GM19467 (cell line): Measurements from ENCODE around the gene RTBDN.
"Not testable (repeated sequence)": the region's sequence is repeated elsewhere in the genome, so short reads cannot be mapped to it uniquely, and the experiment has no call there.

Source experiments
- ATAC-seq: cut with Tn5 transposase; IDR thresholded peaks from one replicate; pipeline ENCODE4 v1.9.1; 2021; ENCODE audit warnings: mild to moderate bottlenecking, moderate library complexity; ENCODE audit not compliant: unreplicated experiment

RTBDN gene

DNA sequence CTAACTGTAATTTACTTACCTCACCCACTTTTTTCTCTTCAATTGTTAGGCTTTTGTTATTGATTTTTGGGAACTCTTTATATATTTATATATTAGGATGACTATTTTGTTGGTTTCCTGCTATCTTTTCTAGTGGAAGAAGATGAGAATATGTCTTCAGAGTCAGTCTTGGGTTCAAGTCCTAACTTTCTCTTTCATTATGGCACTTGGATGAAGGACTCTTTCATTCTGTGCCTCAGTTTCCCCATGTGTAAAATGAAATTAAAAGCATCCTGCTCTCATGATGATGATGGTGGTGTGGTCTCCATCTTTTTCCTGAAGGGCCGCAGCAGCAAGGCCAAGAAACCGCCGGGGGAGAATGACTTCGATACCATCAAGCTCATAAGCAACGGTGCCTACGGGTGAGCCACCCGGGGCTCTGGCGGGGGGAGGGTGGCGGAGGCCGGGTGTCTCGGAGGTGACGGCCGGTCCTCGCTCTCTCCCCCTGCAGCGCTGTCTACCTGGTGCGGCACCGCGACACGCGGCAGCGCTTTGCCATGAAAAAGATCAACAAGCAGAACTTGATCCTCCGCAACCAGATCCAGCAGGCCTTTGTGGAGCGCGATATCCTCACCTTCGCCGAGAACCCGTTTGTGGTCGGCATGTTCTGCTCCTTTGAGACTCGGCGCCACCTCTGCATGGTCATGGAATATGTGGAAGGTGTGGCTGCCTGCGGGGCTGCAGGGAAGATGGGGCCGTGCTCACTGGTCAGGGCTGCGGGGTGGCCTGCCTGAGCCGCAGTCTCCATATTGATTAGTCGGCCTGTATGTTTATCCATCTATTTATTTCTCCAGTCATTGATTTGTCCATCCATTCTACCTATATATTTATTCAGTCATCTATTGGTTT is 23.9 kb upstream of the RTBDN start:
- ATAC-seq: no peak

DNA sequence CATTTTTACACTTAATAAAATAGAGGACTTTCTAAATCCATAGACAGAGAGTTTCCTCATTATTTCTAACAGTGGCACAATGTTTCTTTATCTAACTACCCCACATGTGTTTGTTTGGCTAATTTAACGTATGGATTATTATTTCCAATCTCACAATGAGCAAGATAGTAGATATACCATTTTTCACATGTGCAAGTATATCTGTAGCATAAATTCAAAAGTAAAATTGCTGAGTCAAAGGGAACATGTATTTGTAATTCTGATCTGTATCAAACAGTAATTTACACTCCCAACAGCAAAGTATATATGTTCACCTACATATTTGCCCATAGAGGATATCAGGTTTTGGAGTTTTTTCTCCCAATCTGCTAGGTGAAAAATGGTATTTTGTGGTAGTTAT is 22.3 kb upstream of the RTBDN start:
- no peak for ATAC-seq

DNA sequence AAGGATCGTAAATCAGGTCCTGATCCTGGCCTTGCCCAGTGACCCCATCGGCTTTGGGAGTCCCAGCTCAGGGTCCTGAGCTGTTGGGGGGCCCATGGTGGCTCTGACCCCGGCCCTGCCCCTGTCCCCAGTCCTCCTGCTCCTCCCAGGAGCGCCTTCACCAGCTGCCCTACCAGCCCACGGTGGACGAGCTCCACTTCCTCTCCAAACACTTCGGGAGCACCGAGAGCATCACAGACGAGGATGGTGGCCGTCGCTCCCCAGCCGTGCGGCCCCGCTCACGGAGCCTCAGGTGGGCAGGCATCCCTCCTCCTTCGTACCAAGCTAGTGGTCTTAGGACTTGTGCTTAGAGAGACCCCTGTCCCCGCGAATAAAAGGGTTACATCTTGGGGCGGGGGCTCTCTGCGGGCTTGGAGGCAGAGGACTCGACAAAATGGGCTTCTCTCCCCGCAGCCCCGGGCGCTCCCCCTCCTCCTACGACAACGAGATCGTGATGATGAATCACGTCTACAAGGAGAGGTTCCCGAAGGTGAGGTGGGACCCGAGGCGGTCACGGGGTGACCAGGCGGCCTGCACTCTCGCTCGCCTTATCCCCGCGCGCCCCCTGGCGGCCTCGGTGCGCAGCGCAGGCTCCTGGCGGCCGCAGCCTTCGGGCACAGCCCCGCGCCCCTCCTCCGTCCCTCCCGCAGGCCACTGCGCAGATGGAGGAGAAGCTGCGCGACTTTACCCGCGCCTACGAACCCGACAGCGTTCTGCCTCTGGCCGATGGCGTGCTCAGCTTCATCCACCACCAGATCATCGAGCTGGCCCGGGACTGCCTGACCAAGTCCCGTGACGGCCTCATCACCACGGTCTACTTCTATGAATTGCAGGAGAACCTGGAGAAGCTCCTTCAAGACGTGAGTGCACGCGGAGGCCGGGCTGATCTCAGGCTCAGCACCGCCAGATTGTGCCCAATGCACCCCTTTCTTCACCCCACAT is 13.1 kb upstream of the RTBDN start:
- ATAC-seq: peak; percentile 50

DNA sequence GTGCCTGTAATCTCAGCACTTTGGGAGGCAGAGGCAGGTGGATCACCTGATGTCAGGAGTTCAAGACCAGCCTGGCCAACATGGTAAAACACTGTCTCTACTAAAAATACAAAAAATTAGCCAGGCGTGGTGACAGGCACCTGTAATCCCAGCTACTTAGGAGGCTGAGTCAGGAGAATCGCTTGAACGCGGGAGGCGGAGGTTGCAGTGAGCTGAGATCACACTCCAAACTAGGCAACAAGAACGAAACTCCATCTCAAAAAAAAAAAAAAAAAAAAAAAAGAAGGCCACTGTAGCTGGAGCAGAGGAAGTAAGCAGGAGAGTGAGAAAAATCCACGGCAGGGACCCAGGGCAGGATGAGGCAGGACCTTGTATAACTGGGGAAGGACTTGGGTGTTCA is 12.2 kb upstream of the RTBDN start:
- ATAC-seq: not testable (repeated sequence)

DNA sequence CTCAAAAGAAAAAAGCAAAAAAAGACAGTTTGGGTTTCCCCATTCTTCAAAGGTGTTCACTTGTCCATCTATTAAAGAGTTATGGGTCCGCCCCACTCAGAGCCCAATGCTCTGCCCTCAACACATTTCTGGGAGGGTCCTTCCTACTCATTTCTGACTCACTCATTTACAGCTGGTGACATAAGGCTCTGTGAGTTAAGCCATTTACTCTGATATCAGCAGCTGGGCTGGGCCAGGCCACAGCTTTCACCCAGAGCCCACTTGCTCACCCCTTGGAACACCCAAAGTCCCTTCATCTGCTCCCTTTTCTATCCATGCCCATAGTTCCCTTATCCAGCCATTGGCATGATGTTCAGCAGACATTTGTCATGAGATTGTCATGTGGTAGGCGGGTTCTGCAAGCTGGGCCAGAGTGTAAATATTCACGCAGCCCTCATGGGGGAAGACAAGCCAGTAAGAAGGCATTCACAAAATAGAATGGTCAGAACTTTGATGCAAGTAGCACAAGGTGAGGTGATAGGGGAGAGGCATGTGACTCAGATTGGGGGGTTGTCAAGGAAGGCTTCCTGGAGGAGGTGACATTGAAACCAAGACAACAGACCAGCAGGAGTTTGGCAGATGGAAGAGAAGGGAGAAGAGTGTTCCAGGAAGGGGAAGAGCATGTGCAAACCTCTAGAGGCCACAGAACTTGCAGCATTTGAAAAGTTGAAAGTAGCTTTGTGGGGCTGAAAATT is 9.8 kb upstream of the RTBDN start:
- ATAC-seq: no peak

DNA sequence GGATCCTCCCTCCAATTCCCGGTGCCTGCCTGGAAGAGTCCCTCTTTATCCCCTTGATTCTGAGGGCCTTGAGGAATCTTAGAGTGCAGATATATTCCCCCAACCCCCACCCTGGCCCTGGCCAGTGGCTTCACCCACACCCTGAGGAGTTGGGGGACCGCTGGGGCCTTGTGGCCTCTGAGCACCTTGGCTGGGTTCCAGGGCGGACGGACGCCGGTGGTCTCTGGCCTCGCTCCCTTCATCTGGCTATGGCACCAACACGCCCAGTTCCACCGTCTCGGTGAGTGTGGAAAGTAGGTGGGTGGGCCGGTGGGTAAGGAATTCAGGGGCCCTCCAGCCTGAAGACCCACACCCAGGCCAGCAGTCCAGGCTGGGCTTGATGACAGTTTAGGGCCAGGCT is 8.9 kb upstream of the RTBDN start:
- no peak for ATAC-seq

DNA sequence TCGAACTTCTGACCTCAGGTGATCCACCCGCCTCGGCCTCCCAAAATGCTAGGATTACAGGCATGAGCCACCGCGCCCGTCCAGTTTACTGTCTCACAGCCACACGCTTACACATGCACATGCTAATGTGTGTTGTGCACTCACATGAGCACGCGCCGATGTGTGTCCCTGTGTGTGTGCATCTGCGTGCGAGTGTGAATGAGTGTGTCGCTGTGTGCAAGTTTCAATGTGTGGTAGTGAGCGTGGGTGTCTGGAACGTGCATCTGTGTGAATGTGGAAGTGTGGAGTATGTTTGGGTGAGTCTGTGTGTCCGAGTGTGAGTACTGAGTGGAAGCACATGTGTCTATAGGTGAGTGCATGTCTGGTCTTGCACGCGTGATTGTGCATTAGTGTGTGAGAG is 8.1 kb upstream of the RTBDN start:
- ATAC-seq: no peak

DNA sequence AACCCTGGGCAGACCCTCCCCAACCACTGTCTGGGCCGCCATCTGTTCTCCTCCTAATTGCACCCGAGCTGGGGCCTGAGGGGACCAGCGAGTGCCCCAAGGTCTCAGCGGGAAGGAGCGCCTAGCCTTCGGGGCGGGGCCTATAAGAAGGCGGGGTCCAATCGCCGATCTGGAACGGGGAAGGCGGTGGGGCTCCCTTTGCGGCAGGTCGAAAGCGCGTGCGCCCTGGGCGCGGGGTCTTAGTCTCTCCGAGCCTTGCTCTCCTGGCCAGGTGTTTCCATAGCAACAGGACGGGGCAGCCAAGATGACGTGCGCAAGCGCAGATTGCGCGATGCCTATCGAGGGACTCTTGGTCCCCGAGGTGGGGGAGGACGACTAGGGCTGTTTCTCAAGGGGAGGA is 6.7 kb upstream of the RTBDN start:
- no peak for ATAC-seq

DNA sequence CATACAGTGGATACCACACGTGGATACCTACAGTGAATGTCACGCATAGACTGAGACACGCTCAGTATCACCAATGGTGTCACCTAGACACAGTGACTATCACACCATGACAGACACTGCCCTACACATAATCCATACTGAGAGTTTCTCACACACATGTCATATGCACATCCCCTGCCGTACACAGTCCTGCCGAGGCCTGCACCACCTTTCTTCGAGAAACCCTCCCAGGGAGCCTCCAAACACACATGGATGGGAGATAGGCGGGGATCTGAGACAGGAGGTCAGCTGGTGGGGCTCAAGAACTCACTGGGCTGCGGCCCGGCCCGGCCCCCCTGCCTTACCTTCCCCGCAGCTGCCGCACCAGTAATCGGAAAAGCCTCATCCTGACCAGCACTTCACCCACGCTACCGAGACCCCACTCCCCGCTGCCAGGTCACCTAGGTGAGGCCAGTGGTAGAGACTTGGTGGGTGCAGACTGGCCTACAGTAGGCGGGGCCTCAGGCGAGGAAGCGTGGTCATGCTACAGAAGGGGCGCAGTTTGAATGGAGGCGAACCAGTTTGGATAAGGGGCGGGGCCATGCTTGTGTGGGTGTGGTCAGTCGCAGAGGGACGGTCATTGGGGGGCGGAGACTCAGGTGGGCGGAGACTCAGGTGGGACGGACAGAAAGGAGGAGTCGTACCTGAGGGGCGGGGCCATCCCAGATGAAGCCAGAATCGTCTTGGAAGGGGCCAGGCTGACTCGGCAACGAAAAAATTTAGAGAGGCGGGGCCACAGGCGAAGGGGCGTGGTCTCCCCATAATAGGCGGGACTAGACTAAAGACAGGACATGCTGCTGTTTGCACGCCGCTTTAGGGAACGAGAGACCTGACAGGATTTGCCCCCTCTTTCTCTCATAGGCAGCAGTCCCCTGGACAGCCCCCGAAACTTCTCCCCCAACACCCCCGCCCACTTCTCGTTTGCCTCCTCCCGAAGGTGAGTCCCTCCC is 6.0 kb upstream of the RTBDN start:
- no peak for ATAC-seq

DNA sequence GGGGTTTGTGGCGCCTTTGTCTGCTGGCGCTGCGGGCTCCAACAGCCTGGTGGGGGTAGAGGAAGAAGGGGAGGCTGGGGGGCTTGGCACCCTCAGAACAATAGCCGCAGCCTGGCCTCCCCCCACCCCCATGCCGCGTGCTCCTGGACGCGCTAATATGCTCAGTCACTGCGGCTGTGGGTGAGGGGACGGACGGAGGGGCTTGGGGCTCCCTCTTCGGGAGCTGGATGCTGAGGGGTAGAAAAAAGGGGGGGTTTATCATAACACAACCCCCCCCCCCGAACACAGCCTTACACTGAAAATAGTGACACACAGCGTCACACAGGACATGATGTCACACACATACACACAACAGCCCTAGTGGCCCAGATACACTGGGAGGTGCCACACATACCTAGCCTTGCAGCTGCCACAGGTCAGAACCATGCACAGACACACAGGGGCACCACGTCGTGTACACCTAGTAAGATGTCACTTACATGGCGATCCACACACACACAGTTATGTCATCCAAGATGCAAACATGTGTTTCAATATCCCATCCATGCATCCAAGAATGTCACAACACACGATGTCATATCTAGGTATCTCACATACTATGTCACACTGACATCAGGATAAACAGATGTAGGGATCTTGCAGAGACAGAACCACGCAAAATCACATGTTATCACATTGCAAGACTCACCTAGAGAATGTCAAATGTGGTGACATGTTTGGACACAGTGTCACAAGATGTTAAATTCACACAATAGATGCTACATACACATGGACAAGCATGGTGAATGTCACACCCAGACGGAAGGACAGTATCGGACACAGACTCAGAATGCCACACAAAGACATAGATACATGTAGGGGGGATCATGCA is 4.7 kb upstream of the RTBDN start:
- ATAC-seq: no peak

DNA sequence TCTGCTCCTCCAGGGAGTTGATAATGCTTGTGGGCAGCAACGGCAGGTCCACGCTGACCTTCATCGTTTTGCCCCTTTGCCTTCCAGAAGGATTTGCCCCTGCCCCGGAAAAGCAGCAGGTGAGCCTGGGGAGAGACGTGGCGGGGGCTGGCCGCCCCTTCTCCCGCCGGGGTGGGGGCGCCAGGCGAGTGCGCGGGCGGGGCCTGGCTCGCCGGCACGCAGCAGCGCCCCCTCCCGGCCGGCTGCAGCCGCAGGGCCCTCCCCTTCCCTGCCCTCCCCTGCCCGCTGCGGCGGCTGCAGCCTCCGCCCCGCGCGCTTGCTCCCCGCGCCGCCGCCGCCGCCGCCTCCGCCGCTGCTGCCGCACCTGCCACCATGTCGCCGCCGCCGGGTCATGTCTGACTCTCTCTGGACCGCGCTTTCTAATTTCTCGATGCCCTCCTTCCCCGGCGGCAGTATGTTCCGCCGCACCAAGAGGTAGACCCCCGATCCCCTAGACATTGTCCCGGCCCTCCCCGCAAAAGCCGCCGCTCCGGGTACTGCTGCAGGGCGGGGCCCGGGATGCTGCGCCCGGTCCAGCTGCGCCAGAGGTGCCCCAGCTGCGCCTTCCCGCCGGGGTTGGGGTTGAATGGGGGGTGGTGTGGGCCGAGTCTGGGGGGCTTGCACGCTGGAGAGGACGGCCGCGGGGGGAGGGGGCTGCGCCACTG is 4.0 kb upstream of the RTBDN start, which contains the start of gene MAST1:
MAST1 (plus strand) TSS at position 334 of the 704 bp plus-strand sequence; CDS start at position 392, 58 bp downstream.
- no peak for ATAC-seq

DNA sequence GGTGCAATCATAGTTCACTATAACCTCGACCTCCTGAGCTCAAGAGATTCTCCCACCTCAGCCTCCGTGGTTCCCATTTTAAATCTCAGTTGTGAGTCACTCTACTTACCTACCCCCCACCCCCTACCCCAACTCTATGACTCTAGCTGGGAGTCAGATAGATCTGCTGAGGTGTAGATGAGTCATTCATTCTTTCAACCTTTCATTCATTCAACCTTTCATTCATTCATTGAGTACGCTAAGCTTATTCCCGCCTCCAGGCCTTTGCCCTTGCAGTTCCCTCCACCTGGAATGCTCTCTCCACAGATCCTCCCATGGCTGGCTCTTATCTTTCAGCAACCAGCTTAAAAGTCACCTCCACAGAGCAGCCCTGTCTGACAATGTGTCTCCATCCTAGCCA is 2.8 kb upstream of the RTBDN start:
- no peak for ATAC-seq

DNA sequence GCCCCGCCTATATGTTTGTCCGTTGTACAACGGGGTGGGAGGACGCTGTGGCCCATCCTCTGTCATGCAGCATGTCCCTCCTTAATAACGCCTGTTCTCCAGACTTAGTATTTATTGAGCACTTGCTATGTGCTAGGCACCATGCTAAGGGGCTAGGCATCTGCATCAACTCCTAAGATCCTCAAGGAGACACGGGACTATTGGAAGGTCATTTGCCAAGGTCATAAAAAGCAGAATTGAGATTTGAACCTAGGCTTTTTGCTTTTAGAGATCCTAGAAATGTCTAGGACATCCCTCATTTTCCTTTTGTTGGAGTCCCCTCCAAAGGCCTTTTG is 2.1 kb upstream of the RTBDN start:
- no peak for ATAC-seq

DNA sequence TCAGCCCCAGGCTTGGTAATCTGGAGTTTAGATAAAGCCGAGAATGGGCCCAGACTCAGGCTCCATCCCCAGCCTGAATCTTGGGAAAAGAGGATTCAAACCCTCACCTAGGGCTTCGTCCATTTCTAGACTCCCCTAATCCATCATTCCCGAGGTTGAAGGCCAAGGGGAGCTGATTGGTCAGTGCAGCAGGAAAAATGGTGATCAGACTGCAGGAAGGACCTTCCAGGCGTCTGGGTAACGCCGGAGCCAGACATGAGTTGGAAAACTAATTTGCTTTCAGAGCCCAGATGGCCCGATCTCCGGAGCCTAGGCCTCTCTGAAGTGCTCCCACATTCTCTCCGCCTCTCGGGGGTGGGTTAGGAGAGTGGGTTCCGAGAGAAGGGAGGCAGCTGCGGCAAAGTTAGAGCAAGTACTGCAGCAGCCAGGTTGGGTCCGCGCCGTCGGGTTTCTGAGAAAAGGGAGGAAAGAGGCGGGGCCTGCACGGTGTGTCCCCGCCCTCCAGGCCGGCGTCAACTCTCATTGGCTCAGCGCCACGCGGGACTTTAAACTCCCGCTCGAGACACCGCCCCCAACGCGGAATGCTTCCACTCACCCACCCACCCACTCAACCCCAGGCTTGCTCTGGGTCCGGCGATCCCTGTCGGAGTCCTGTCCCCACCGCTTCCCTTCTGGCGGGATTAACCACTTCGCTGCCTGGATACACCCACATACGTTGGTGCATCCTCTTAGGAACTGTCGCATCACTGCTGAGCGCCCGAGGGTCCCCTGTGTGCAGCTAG is 788 bp upstream of the RTBDN start:
- ATAC-seq: no peak

DNA sequence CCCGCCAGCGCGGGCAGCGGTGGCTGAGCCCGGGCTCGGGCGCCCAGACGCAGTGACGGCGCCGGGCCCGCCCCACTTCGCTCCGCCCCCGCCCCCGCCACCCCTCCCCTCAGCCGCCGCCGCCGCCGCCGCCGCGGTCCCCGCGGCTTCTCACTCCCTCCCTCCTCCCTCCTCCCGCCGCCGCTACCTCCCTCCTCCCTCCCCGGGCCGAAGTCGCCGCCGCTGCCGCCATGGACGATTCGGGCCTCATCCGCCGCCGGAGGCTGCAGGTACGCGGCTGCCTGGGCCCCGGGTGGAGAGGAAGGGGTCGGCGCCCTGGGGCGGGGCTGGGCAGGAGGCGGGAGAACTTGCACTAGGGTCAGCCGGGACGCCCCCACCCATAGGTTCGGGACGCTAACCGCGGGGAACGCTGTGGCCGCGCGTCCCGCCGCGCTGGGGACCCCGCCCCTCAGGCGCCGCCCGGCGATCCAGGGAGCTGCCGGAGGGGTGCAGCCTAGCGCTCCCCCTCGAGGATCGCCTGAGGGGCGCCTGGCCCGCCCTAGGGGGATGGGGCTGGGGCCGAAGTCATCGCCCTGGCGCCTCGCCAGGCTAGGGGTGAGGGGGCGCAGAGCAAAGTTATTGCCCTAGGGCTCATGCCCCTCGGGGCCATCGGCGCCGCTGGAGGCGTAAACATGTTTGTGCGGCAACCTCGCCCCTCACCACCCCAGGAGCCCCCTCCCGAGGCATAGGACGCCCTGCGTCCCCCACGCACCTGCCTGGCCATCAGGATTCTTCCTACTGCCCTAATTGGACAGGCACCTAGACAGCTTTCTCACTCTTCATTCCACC is 427 bp downstream of the RTBDN start:
- ATAC-seq: no peak

DNA sequence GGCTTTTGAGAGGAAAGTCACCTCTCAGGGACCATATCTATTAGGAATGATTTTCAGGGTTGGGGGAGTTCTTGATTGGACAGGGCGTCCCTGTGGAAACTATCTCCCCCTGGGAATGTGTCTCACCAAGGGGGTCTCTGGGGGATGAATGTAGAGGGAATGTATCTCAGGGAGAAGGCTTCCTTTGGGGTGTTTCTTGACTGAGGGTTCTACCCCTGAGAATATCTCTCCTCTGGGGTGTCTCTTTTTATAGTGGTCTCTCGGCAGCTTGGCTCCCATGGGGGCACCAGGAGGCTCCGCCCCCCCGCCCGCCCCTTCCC is 1.0 kb downstream of the RTBDN start:
- ATAC-seq: no peak

DNA sequence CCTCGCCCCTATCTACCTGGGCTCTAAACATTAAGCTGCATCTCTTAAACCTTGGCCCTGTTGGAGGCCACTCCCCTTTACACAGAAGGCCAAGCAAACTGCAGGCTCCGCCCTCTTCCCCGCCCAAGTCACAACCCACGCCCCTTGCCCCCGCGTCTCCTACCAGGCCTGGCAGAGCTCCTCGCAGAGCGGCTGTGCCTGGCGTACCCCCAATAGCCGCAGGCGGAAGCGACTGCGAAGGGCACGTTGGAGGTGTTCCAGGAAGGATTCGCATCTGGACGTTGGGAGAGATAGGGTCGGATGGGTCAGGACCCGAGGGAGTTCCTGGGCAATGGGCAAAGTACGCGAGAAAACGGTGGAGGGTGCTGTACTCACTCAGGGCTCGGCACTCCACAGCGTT is 5.9 kb downstream of the RTBDN start:
- no peak for ATAC-seq
